HG03521 (cell line): Measurements from ENCODE around the gene CYP2A7.
"Not testable (repeated sequence)": the region's sequence is repeated elsewhere in the genome, so short reads cannot be mapped to it uniquely, and the experiment has no call there.

Experiments
- ATAC-seq: cut with Tn5 transposase; IDR thresholded peaks from one replicate; pipeline ENCODE4 v1.9.1; 2021; ENCODE audit warnings: mild to moderate bottlenecking, moderate library complexity; ENCODE audit not compliant: unreplicated experiment

Gene CYP2A7

GRCh38 chr19:40843653-40844052, 38.4 kb downstream of the CYP2A7 start:
- not testable (repeated sequence) for ATAC-seq

GRCh38 chr19:40842997-40843652, 38.9 kb downstream of the CYP2A7 start:
- not testable (repeated sequence) for ATAC-seq

DNA sequence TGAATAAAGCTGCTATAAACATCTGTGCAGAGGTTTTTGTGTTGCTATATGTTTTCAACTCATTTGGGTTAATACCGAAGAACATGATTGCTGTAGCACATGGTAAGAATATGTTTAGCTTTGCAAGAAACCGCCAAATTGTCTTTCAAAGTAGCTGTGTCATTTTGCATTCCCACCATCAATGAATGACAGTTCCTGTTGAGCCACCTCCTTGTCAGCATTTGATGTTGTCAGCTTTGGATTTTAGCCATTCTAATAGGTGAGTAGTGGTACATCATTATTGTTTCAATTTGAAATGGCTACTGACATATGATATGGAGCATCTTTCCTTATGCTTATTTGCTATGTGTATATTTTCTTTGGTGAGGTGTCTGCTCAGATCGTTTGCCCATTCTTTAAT, 40.0 kb downstream of the CYP2A7 start:
- ATAC-seq, result not testable (repeated sequence)

DNA sequence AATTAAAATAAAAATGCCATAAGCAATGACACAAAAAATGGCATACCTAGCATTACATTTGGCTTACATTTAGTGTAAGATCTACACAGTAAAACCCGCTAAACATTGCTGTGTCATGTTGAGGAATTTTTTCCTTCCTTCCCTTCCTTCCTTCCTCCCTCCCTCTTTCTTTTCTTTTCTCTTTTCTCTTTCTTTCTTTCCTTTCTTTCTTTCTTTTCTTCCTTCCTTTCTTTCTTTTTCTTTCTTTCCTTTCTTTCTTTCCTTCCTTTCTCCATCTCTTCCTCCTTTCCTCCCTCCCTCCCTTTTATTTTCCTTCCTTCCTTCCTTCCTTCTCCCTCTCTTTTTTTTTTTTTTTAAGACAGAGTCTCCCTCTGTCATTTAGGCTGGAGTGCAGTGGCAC, 43.6 kb downstream of the CYP2A7 start:
- ATAC-seq, result not testable (repeated sequence)

DNA sequence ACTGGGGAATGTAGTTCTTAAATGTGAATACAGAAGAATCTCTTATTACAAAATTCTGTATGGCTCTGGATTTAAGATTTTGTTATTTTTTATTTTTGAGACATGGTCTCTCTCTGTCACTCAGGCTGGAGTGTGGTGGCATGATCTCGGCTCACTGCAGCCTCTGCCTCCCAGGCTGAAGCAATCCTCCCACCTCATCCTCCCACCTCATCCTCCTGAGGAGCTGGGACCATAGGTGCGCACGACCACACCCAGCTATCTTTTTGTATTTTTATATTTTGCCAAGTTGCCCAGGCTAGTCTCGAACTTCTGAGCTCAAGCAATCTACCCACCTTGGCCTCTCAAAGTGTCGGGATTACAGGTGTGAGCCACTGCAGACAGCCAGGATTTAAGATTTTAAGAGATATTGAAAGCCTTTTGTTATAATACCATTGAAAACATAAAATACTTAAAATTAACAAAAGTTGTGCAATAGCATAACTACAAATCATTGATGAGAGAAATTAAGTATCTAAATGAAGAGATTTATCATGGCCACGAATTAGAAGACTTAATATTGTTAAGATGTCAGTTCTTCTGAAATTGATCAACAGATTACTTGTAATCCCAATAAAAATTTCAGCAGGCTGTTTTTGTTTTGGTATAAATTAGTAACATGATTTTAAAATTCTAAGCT, 45.1 kb downstream of the CYP2A7 start:
- no peak for ATAC-seq

GRCh38 chr19:40833728-40834533, 48.1 kb downstream of the CYP2A7 start:
- not testable (repeated sequence) for ATAC-seq

GRCh38 chr19:40832431-40832790, 49.6 kb downstream of the CYP2A7 start:
- not testable (repeated sequence) for ATAC-seq

DNA sequence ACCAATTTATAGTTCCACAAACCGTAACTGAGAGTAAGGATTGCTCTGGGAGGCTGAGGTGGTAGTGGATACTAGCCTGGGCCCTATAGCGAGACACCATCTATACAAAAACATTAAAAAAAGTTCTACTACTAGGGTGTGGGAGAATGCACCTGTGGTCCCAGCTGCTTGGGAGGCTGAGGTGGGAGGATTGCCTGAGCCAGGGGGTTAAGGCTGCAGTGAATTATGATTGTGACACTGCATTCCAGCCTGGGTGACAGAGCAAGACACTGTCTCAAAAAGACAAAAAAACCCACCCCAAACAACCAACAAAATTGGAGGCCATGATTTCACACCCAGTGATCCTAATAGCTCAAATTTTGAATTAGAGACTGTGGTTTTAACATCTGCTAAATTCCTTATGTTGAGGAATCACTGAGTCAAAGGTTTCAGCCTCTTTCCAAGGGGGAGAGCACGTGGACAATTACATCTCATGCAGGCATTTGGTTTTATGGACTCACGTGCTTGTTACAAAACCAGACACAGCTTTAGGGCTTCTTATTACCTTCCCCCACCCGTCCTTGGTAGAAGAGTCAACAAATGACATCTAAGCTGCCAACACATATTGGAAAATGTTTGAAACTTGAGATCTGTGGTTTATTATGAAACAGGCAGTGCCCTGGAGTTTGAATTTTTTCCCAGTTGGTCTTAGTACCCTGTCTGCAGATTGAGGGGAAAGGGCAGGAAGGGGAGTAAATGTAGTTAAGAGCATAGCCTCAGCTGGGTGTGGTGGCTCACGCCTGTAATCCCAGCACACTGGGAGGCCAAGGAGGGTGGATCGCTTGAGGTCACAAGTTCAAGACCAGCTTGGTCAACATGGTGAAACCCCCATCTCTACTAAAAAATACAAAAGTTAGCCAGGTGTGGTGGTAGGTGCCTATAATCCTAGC, 50.3 kb downstream of the CYP2A7 start:
- no peak for ATAC-seq

DNA sequence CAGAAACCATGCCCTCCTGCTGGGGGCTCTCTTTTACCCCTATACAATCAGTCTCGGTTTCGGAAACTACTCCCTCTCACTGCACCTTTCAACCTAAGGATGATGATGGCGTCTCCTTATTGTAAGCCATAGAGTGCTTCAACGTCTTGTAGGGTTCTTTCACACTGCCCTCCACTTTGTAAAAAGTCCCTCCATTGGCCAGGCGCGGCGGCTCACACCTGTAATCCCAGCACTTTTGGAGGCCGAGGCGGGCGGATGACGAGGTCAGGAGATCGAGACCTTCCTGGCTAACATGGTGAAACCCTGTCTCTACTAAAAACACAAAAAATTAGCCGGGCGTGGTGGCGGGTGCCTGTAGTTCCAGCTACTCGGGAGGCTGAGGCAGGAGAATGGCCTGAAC, 51.3 kb downstream of the CYP2A7 start:
- not testable (repeated sequence) for ATAC-seq

- ATAC-seq, result no peak
Measured at GRCh38 chr19:40829205-40829604, 52.8 kb downstream of the CYP2A7 start.

- no peak for ATAC-seq
Measured at GRCh38 chr19:40827386-40828247, 54.4 kb downstream of the CYP2A7 start.

GRCh38 chr19:40826699-40827385, 55.2 kb downstream of the CYP2A7 start:
- ATAC-seq, result not testable (repeated sequence)

DNA sequence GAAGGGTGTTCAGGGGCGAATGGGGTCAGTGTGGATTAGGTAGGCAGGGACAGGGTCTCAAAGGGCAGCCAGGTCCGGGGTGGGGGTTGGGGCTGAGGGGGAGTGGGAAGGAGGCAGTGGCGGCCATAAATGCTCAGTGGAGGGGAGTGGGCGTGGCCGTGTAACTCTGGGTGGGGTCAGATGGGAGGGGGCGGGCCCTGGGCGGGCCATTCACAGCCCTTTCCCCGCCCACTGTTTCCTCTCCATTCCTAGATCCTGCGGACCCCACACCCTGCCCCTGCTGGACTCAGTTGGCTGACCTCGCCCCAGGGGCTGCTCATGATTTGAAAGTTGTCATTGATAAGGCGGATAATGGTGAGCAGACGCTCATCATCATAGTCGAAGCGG, 55.7 kb downstream of the CYP2A7 start:
- ATAC-seq, result not testable (repeated sequence)

- ATAC-seq, result not testable (repeated sequence)
Measured at GRCh38 chr19:40825460-40826095, 56.5 kb downstream of the CYP2A7 start.
